ENCODE results near the gene STAB1.

STAB1 gene, protein sequence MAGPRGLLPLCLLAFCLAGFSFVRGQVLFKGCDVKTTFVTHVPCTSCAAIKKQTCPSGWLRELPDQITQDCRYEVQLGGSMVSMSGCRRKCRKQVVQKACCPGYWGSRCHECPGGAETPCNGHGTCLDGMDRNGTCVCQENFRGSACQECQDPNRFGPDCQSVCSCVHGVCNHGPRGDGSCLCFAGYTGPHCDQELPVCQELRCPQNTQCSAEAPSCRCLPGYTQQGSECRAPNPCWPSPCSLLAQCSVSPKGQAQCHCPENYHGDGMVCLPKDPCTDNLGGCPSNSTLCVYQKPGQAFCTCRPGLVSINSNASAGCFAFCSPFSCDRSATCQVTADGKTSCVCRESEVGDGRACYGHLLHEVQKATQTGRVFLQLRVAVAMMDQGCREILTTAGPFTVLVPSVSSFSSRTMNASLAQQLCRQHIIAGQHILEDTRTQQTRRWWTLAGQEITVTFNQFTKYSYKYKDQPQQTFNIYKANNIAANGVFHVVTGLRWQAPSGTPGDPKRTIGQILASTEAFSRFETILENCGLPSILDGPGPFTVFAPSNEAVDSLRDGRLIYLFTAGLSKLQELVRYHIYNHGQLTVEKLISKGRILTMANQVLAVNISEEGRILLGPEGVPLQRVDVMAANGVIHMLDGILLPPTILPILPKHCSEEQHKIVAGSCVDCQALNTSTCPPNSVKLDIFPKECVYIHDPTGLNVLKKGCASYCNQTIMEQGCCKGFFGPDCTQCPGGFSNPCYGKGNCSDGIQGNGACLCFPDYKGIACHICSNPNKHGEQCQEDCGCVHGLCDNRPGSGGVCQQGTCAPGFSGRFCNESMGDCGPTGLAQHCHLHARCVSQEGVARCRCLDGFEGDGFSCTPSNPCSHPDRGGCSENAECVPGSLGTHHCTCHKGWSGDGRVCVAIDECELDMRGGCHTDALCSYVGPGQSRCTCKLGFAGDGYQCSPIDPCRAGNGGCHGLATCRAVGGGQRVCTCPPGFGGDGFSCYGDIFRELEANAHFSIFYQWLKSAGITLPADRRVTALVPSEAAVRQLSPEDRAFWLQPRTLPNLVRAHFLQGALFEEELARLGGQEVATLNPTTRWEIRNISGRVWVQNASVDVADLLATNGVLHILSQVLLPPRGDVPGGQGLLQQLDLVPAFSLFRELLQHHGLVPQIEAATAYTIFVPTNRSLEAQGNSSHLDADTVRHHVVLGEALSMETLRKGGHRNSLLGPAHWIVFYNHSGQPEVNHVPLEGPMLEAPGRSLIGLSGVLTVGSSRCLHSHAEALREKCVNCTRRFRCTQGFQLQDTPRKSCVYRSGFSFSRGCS (N-terminal part only)

DNA sequence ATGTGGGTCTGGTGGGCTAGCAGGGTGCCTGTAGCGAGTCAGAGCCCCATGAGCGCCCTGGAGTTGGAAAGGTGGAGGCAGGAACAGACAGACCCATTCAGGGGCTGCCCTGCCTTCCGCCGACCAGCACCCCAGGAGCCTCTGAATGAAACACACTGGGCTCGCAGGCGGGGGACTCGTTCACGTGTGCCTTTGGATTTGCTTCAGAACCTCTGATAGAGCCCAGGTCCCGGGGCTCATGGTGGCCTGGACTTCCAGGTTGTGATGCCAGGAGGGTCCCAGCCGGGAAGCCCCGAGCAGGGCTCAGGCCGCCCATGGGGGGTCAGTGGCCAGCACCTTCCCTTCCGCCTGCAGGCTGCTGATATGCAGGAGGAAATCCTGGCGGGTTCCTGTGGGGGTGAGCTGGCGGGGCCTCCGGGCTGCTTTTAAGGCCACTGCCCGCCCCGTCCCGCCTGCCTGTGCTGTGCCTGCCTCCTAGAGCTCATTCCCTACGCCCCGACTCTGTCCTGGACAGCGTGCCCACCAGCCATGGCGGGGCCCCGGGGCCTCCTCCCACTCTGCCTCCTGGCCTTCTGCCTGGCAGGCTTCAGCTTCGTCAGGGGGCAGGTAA, at the start of gene STAB1:
Gene STAB1 (plus strand): TSS at position 453 of the 610 bp plus-strand sequence. CDS start 76 bp downstream, at position 529.
- DNase-seq (ENCODE audit: low read depth): no peak

DNA sequence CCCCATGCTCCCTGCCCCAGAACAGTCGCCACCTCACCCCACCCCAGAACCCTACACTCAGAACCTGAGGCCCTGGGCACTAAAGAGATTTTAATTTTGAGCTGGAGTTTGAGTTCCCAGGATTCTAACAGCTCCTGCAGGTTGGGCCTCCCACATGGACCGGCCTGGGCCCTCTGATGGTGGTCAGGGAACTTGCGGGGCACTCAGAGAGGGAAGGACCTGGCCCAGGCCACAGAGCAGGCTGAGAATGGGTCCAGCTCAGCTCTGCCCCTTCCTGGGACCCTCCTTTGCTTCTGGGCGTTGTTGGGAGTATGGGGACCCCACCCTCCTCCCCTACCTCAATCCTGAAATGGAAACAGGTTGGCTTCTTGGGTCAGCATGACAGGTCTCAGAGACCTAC, 49.1 kb upstream of the STAB1 start:
- no peak for DNase-seq (ENCODE audit: low read depth)

DNA sequence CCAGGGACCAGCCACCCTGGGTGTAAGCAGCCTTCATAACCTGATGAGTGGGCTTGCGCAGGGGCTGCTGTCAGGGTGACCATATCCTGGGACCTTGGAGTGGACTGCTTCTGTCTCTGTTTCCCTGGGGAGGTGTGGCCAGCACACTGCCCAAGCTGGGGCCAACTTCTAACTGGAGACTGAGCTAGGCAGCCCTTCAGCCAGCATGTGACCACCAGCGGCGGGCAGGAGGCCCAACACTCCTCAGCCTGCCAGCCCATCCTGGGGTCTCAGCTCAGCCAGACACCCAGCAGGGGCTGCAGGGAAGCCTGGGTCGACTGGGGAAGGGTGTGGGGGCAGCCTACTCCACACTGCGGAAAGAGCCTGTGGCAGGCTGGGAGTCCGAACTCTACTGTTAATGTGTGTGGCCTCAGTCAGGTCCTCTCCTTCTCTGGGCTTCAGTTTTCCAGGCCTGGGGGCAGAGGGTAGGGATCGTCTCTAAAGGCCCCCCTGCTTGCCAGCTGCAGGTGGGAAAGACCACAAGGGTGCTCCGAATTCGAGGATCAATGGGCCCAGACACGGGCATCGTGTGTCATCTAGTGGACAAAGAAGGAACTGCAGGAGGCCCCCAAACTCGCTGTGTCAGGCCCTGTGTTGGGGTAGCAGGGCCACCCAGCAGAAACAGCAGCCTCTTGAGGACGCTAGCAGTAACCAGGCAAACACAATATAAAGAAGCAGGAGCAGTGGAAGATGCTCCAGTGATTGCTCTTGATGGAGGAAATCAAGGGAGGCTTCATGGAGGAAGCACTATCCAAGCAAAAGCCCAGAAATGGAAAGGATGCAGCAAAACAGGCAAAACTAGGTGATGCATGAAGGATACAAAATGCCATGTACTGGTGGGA, 48.3 kb upstream of the STAB1 start:
- peak; percentile 62 for DNase-seq (ENCODE audit: low read depth)

DNA sequence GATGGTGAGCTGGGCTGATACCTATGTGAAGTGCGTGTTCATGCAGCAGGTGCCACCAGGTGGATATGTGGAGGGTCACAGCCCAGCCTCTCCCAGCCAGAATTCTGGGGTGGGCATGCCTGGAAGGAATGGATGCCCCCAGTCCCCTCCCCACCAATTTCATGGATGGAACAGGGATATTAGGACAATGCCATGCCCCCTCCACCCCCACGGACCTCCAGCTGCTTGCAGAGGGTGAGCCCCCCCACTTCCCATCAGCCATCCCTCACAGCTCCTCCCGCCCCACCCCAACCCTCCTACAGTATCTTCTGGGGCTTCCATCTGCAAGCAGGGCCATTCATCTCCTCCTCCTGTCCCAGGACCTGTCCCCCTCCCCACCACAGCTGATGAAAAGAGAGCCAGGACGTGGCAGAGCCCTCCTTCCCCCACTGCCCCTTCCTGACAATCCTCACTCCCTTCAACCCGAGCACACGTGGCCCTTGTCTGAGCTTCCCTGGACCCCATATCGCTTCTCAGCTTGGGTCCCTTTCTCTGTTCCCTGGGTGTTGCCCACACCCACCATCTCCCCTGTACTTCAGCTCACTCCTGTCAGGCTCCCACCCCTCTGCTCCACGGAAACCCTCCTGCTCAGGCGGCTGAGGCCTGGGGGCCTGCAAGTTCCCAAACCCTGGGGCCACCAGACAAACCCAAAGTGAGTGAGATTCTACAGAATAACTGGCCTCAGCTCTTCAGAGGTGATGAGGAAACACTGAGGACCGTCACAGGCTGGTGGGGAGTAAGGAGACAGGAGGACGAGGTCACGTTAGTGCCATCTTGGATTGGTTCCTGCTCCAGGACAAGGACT, 47.4 kb upstream of the STAB1 start:
- no peak for DNase-seq (ENCODE audit: low read depth)

DNA sequence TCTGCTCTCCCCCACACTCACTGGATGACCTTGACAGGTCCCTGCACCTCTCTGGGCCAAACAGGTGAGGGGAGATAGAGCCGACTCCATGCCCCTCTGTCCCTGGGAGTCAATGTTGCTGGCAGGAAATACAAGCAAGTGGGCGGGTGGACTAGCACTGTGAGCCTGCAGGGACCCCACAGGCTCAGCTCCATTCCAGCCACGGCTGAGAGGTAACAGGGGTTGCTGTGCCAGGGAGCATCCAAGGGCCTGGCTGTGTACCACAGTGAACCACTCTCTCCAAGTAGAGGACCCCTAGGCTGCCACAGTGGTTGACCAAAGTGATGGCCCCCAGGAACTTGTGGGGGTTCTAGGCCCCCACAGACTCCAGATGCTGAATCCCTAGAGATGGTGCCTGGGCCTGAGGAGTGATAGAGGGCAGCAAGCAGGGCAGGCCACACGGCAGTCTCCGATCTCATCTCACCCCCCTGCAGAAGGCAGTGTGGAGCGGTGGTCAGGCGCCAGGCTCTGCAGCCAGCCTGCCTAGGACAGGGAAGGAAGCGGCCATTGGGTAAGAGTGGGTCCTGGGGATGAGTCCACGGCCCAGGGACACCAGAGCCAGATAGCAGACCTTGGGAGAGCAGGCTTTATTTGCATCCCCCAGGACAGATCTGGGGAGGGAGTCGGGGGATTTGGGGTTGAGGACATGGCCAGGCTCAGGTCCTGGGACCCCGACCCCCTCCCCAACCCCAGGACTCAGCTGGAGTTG, 44.5 kb upstream of the STAB1 start:
- DNase-seq (ENCODE audit: low read depth): no peak

DNA sequence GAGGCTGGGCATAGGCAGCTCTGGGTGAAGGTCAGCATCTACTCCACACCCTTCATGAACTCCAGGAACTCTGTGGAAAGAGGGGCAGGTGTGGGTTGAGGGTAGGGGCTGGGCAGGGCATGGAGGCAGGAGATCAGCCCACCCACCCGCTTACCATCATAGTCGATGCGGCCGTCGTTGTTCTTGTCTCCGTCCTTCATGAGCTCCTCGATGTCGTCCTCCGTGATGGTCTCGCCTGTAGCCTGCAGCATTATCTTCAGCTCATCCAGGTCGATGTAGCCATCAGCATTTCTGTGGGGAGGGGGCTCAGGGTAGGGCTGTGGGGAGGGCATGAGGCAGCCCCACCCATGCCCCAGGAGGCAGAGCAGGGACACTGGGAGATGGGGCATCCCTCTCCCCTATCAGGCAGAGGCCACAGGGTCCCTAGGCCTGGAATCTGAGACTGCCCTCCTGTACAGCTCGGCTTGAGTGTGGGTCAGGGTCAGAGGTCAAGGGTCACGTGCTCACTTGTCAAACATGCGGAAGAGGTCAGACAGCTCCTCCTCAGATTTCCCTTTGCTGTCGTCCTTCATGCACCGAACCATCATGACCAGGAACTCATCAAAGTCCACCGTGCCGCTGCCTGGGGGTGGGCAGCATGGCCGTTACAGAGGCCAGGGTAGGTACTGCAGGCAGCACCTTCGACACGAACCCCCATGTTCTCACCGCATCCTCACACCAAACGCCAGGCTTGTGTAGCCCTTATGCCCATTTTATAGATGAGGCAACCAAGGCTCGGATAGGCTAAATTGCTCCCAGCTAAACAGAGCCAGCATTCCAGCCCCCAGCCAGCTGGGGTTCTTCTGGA, 43.7 kb upstream of the STAB1 start:
- DNase-seq (ENCODE audit: low read depth): no peak

DNA sequence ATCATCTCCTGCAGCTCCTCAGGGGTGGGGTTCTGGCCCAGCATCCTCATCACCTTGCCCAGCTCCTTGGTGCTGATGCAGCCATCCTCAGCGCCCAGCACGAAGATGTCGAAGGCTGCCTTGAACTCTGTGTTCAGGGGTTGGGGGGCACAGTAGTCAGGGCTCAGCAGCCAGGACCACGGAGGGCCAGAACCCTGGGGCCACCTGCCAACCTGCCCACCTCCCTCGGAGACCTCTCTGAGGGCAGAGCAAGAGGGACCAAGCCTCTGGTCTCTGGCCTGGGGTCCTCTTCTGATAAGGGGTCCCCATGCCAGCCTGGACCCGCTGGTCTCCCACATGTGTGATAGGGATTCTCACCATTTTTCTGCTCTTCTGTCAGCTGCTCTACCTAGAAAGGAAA, 43.0 kb upstream of the STAB1 start:
- no peak for DNase-seq (ENCODE audit: low read depth)

DNA sequence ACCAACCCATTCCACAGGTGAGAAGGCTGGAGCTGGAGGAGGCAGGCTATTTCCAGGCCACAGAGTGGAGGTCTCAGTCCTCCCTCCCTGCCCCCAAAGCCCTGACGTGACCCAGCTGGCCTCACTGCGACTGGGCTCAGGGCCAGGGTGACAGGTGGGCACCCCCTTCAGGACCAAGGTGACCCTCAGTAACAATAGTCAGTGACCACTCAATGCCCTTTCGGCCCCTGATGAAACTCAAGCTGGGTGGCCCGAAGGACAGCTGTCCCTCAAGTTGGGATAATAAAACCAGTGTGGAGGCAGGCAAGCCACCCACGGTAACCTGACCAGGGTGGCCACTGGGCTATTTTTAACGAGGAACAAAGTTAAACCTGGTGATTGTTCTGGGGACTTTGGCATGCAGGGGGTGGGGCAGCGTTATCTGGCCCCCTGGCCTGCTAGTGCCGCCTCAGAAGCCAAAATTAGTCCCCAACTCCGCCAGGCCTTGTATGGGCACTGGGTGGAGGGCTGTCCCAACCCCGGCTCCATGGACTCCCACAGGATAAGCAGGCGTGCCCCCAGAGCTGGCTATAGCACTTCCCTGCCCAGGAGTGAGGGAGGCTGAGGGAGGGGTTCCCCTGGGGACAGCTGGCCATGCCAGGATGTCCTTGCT, 42.4 kb upstream of the STAB1 start:
- DNase-seq (ENCODE audit: low read depth): no peak

DNA sequence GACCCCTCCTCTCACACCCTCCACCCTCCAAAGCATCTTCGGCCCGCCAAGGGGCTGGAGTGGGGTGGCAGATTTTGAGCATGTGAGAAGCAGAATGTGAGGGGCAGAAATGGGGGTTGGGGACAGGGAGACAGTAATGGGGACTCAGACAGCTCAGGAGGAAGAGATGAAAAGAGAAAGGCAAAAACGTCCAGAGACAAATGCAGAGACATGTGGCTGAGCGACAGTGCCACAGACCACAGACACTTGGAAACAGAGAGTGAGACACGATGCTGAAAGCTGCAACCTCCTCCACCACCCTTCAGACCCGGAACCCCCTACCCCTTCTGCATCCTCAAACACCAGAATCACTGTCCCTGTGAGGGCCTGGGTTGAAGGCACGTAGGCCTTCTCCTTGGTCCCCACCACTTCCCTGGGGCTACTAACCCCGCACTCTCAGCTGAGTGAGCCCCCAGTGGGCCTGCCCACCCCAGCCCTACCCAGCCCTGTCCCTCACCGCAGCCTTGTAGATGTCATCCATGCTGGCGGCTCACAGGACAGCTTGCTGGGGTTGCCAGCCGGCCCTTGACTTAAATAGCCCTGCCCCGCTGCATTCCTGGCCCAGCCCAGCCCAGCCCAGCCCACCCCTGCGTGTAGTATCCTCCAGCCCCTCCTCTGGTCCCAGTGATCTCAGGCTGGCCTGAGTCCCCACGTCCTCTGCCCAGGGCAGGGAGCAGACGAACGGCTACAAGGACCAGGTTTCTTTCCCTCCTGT, 41.5 kb upstream of the STAB1 start, which contains the start of gene TNNC1:
Gene TNNC1 (minus strand): TSS at position 546 of the 754 bp plus-strand sequence. CDS start 26 bp downstream, at position 520.
- DNase-seq (ENCODE audit: low read depth): no peak

DNA sequence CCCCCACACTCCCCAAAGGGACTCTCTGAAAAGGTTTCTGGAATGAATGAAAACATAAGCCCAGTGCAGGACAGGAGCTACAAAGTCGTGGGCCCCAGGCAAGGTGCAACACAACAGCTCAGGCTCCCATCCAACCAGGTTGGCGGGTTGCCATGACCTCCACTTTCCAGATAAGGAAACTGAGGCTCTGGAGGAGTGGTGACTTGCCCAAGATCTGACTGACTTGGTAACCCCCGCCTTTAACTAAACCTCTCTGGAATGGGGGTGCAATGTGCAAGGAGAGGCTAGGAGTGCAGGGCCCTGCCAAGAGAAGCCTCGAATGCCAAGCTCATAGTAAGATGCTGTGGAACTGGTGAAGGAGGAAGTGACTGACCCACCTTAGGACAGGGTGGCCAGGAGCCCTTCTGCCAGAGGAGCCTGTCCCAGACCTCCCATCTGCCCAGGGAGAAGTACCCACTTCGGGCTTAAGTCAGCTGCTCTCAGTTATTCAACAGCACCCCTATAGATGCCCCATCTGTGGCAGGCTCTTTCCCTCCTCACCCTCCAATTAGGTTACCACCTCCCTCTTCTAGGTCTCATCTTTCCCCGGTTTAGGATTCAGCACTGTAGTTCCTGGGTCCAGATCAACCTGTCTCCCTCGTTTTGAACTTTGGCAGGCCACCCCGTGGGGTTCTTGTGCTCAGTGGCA, 40.7 kb upstream of the STAB1 start:
- no peak for DNase-seq (ENCODE audit: low read depth)

DNA sequence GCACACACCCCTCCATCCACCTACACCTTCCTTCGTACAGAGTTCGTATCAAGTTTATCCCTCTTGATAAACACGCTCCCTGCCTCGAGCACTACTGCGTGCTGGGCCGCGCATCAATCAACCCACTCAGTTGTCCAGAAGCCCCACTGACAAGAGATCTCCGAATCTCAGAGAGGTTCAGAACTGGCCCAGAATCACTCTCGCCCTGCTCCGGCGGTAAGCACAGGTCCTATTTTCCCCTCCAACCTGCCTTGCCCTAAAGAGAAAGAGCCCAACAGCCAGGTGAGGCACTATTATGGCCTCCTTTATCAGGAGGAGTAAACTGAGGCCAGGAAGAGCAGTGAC, 40.2 kb upstream of the STAB1 start:
- no peak for DNase-seq (ENCODE audit: low read depth)

DNA sequence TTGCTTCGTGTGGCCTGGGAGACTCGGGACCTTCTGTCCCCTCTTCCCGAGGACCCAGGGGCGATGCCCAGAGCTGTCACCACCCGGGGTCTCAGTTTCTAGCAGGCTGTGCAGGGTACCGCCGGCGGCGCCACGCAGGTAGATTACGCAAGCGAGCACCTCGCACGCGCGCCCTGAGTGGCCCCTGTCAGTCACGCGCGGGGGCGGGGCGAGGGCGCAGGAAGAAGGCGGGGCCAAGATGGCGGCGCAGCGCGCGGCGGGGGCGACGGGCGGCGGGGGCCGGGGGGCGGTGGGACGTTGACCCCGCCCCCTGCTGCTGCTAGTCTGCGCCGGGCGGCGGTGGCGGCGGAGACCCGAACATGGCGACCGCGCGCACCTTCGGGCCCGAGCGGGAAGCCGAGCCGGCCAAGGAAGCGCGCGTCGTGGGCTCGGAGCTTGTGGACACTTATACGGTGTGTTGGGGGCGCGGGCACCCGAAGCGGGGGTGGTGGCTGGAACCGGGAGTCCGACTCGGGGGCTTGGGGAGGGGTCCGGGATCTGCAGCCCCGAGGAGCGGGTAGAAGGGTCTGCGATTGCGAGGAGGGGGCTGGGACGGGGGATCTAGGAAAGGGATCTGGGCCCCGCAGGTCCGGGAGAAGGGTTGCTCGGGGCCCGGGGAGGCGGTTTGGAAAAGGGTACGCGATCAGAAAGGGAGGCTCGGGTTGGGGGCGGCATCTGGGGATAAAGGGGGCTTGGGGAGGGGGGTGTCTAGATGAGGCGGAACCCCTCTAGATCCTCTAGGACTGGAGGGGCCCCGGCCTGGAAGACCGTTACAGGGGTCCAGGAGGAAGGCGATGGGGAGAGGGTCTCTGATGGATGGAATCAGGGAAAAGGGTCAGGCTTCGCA, 39.6 kb upstream of the STAB1 start, which contains the start of gene NISCH:
Gene NISCH (plus strand): TSS at position 322 of the 886 bp plus-strand sequence. CDS start 38 bp downstream, at position 360.
- peak; percentile 99 for DNase-seq (ENCODE audit: low read depth)

DNA sequence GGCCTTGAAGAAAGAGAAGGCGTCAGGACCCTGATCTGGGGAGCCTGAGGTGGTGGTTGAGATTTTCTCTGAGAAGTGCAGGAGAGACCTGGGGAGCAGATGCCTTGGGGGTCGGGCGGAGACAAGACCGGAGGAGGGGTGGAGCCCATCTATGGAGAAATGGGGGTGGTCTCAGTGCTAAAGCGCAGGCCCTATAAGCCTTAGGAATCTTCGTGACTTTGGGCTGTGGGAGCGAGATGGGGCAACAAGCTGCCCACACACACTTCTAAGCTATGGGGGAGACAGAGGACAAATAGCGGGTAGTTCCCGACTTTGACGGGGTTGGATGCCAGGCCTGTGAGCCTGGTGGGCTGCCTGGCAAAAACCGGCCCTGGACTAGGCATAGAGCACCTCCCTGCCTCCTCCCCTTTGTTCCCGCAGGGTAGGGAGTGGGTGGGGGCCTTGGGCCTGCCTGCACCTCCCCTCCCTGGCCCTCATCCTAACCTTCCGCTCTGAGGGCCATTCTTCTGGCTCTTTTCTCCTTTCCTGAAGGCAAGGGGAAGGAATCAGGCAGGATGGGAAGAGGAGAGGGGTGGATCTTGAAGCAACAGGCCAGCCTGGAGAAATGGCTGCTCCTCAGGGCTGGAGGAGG, 38.9 kb upstream of the STAB1 start:
- DNase-seq (ENCODE audit: low read depth): no peak

DNA sequence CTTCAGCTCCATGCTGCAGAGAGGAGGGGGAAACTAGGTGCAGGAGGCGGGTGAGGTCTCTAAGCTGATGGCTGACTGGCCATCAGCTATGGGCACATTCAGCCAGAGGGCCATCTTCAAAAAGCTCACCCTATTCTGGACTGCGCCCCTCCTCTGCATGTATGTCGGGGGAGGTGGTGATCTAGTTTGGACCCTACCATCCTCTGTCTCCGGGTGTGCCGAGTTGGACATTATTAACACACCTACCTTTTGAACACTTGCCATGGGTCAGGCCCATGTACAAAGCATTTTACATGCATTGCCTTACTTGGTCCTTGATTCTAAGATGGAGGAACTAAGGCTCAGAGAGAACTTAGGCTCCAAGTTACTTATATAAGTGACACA, 38.3 kb upstream of the STAB1 start:
- DNase-seq (ENCODE audit: low read depth): no peak
